GM12892 (cell line): Measurements from ENCODE around the gene HDAC1.
"Not testable (repeated sequence)": the region's sequence is repeated elsewhere in the genome, so short reads cannot be mapped to it uniquely, and the experiment has no call there.

Source experiments
- DNase-seq: peaks from one replicate; pipeline ENCODE4 v3.0.0; 2011; ENCODE audit not compliant: insufficient read length
- FAIRE-seq: peaks from 2 replicates; lab custom pipeline; 2011; peaks lifted over from hg19 to GRCh38; lab: Jason Lieb, UNC
- POLR2A ChIP-seq: IDR thresholded peaks from 2 replicates; pipeline ENCODE4 v1.6.1; 2011; ENCODE audit warnings: low read depth, low read length, control low read depth
- POLR2AphosphoS5 ChIP-seq: IDR thresholded peaks from 2 replicates; pipeline ENCODE4 v1.6.1; 2011; ENCODE audit warnings: low read depth, low read length, control low read depth
- TAF1 ChIP-seq: IDR thresholded peaks from 2 replicates; pipeline ENCODE4 v1.6.1; 2011; ENCODE audit warnings: low read depth, mild to moderate bottlenecking, control low read depth, low read length, borderline replicate concordance

HDAC1 gene

GRCh38 chr1:32341971-32342370 is 50.1 kb downstream of the HDAC1 start:
- DNase-seq (no peak), FAIRE-seq (no peak)
- TF ChIP-seq TAF1 = no peak
- no peak for TF ChIP-seq POLR2AphosphoS5
- TF ChIP-seq POLR2A = no peak

- no peak for FAIRE-seq
Observed at GRCh38 chr1:32342704-32343103, 50.8 kb downstream of the HDAC1 start.

GRCh38 chr1:32345289-32345827 is 53.5 kb downstream of the HDAC1 start:
- FAIRE-seq = no peak
- TF ChIP-seq POLR2AphosphoS5 = no peak
- TF ChIP-seq TAF1 = no peak
- TF ChIP-seq POLR2A = no peak

More at GRCh38 chr1:32342704-32343103, 50.8 kb downstream of the HDAC1 start:
- no peak for DNase-seq
- no peak for TF ChIP-seq TAF1
- TF ChIP-seq POLR2AphosphoS5 = no peak
- TF ChIP-seq POLR2A = no peak

GRCh38 chr1:32346532-32347157 is 54.8 kb downstream of the HDAC1 start:
- FAIRE-seq (no peak), DNase-seq (no peak)
- no peak for TF ChIP-seq POLR2A
- TF ChIP-seq POLR2AphosphoS5 = no peak
- TF ChIP-seq TAF1 = no peak

More at GRCh38 chr1:32345289-32345827, 53.5 kb downstream of the HDAC1 start:
- no peak for DNase-seq

GRCh38 chr1:32349211-32349708 is 57.4 kb downstream of the HDAC1 start:
- TF ChIP-seq TAF1 = no peak
- no peak for TF ChIP-seq POLR2A
- TF ChIP-seq POLR2AphosphoS5 = no peak
- FAIRE-seq (no peak), DNase-seq (no peak)

- no peak for TF ChIP-seq POLR2A
- no peak for TF ChIP-seq TAF1
- no peak for TF ChIP-seq POLR2AphosphoS5
- FAIRE-seq = no peak
Observed at GRCh38 chr1:32350785-32351398, 59.0 kb downstream of the HDAC1 start.

GRCh38 chr1:32351399-32352238 is 59.7 kb downstream of the HDAC1 start:
- FAIRE-seq = peak; percentile 93
- peak; percentile 97 for DNase-seq
- TF ChIP-seq TAF1 (no peak), POLR2A (peak; percentile 63; the same call in 1 of the 2 replicates)

More at GRCh38 chr1:32350785-32351398, 59.0 kb downstream of the HDAC1 start:
- DNase-seq = peak; percentile 78

- FAIRE-seq (no peak), DNase-seq (no peak)
- TF ChIP-seq TAF1 = no peak
Observed at GRCh38 chr1:32352239-32352745, 60.4 kb downstream of the HDAC1 start.

GRCh38 chr1:32352831-32353383 is 61.0 kb downstream of the HDAC1 start:
- no peak for DNase-seq
- TF ChIP-seq POLR2A = no peak
- FAIRE-seq = no peak

- DNase-seq = no peak
- FAIRE-seq = no peak
- TF ChIP-seq POLR2A (no peak), POLR2AphosphoS5 (no peak)
Observed at GRCh38 chr1:32353431-32353830, 61.5 kb downstream of the HDAC1 start.

GRCh38 chr1:32353886-32354570 is 62.1 kb downstream of the HDAC1 start:
- FAIRE-seq (no peak), DNase-seq (no peak)
- TF ChIP-seq POLR2AphosphoS5 = no peak
- TF ChIP-seq TAF1 = no peak
- no peak for TF ChIP-seq POLR2A

GRCh38 chr1:32355778-32356177 is 63.9 kb downstream of the HDAC1 start:
- not testable (repeated sequence) for FAIRE-seq, DNase-seq
